HG02642 (cell line): ENCODE results near the gene ARRB2.
"Not testable (repeated sequence)": the region's sequence is repeated elsewhere in the genome, so short reads cannot be mapped to it uniquely, and the experiment has no call there.

ENCODE experiments used
- ATAC-seq: cut with Tn5 transposase; IDR thresholded peaks from one replicate; pipeline ENCODE4 v1.9.1; 2021; ENCODE audit warnings: mild to moderate bottlenecking; ENCODE audit not compliant: unreplicated experiment, poor library complexity

ARRB2 gene

GRCh38 chr17:4699401-4700056, 10.9 kb upstream of the ARRB2 start:
- ATAC-seq: not testable (repeated sequence)

GRCh38 chr17:4701116-4701515, 9.3 kb upstream of the ARRB2 start:
- no peak for ATAC-seq

- ATAC-seq: no peak
Observed at GRCh38 chr17:4703330-4703691, 7.1 kb upstream of the ARRB2 start.

GRCh38 chr17:4704574-4704907, 5.9 kb upstream of the ARRB2 start:
- not testable (repeated sequence) for ATAC-seq

GRCh38 chr17:4704991-4705390, 5.4 kb upstream of the ARRB2 start:
- no peak for ATAC-seq

- ATAC-seq: no peak
Observed at GRCh38 chr17:4706121-4706520, 4.3 kb upstream of the ARRB2 start.

GRCh38 chr17:4708436-4708835, 2.0 kb upstream of the ARRB2 start:
- ATAC-seq: no peak

- peak; percentile 9 for ATAC-seq
Observed at GRCh38 chr17:4710693-4711634, 532 bp downstream of the ARRB2 start.

- ATAC-seq: no peak
Observed at GRCh38 chr17:4711661-4712181, 1.3 kb downstream of the ARRB2 start.

GRCh38 chr17:4712526-4712925, 2.1 kb downstream of the ARRB2 start:
- no peak for ATAC-seq

- ATAC-seq: not testable (repeated sequence)
Observed at GRCh38 chr17:4714340-4715062, 4.1 kb downstream of the ARRB2 start.

GRCh38 chr17:4715063-4715744, 4.8 kb downstream of the ARRB2 start:
- no peak for ATAC-seq

- ATAC-seq: no peak
Observed at GRCh38 chr17:4716081-4716480, 5.6 kb downstream of the ARRB2 start.

GRCh38 chr17:4717791-4718190, 7.4 kb downstream of the ARRB2 start:
- ATAC-seq: no peak

GRCh38 chr17:4718276-4718675, 7.8 kb downstream of the ARRB2 start:
- no peak for ATAC-seq

- no peak for ATAC-seq
Observed at GRCh38 chr17:4719146-4719545, 8.7 kb downstream of the ARRB2 start.

GRCh38 chr17:4719684-4720221, 9.3 kb downstream of the ARRB2 start:
- ATAC-seq: no peak

- ATAC-seq: no peak
Observed at GRCh38 chr17:4720787-4721186, 10.4 kb downstream of the ARRB2 start.

- ATAC-seq: no peak
Observed at GRCh38 chr17:4721203-4722135, 11.0 kb downstream of the ARRB2 start.
